H9 (cell line): Measurements from ENCODE around the gene NT5C2. TPM values are rescaled to one million over a fixed set of nuclear protein-coding genes. Genes with fewer than 3 reads are reported as not detected.

Experiments
- DNase-seq: peaks from one replicate; pipeline ENCODE4 v3.0.0-alpha.2; 2017
- H2AFZ ChIP-seq: one replicate; pipeline ENCODE4 v1.6.1; 2013; ENCODE audit warnings: mild to moderate bottlenecking, low read length, control low read depth, moderate library complexity
- H2AK5ac ChIP-seq: 2 replicates; pipeline ENCODE4 v1.6.1; 2013; ENCODE audit warnings: low read length, control low read depth, mixed read lengths; ENCODE audit not compliant: insufficient read length
- H2BK120ac ChIP-seq: one replicate; pipeline ENCODE4 v1.6.1; 2013; ENCODE audit warnings: low read depth, mild to moderate bottlenecking, low read length, control low read depth, inconsistent platforms; ENCODE audit not compliant: poor library complexity, severe bottlenecking
- H2BK12ac ChIP-seq: 2 replicates; pipeline ENCODE4 v1.6.1; 2013; ENCODE audit warnings: low read length, control low read depth, mixed read lengths, low read depth; ENCODE audit not compliant: insufficient read length
- H2BK15ac ChIP-seq: 2 replicates; pipeline ENCODE4 v1.6.1; 2013; ENCODE audit warnings: low read depth, low read length, control low read depth
- H2BK20ac ChIP-seq: one replicate; pipeline ENCODE4 v1.6.1; 2013; ENCODE audit warnings: low read depth, mild to moderate bottlenecking, low read length, control low read depth, inconsistent platforms; ENCODE audit not compliant: poor library complexity, severe bottlenecking
- H2BK5ac ChIP-seq: 2 replicates; pipeline ENCODE4 v1.6.1; 2013; ENCODE audit warnings: low read length, control low read depth, mixed read lengths; ENCODE audit not compliant: insufficient read length
- H3K14ac ChIP-seq: 2 replicates; pipeline ENCODE4 v1.6.1; 2013; ENCODE audit warnings: low read length, control low read depth; ENCODE audit not compliant: insufficient read depth
- H3K18ac ChIP-seq: 2 replicates; pipeline ENCODE4 v1.6.1; 2013; ENCODE audit warnings: low read depth, mild to moderate bottlenecking, mixed read lengths, low read length, control low read depth; ENCODE audit not compliant: insufficient read length
- H3K23ac ChIP-seq: 2 replicates; pipeline ENCODE4 v1.6.1; 2013; ENCODE audit warnings: low read length, control low read depth, mixed read lengths, low read depth; ENCODE audit not compliant: insufficient read length
- H3K23me2 ChIP-seq: 2 replicates; pipeline ENCODE4 v1.6.1; 2013; ENCODE audit warnings: low read depth, mild to moderate bottlenecking, mixed read lengths, low read length, control low read depth; ENCODE audit not compliant: insufficient read length, poor library complexity, severe bottlenecking
- H3K27ac ChIP-seq: 2 replicates; pipeline ENCODE4 v1.5.1; 2013; ENCODE audit warnings: low read length, control low read depth, mixed read lengths, low read depth; ENCODE audit not compliant: insufficient read length
- H3K27me3 ChIP-seq: 2 replicates; pipeline ENCODE4 v1.6.1; 2013; ENCODE audit warnings: low read length, control low read depth, inconsistent platforms; ENCODE audit not compliant: insufficient read depth
- H3K4ac ChIP-seq: 2 replicates; pipeline ENCODE4 v1.6.1; 2013; ENCODE audit warnings: low read depth, mild to moderate bottlenecking, control low read depth, inconsistent platforms, low read length, moderate library complexity
- H3K4me1 ChIP-seq: 2 replicates; pipeline ENCODE4 v1.6.1; 2013; ENCODE audit warnings: low read length, control low read depth, inconsistent platforms; ENCODE audit not compliant: insufficient read depth
- H3K4me2 ChIP-seq: 2 replicates; pipeline ENCODE4 v1.6.1; 2013; ENCODE audit warnings: low read length, control low read depth, mixed read lengths; ENCODE audit not compliant: insufficient read length, insufficient read depth
- H3K56ac ChIP-seq: 2 replicates; pipeline ENCODE4 v1.6.1; 2013; ENCODE audit warnings: low read depth, mild to moderate bottlenecking, mixed read lengths, low read length, control low read depth; ENCODE audit not compliant: insufficient read length
- H3K79me1 ChIP-seq: 2 replicates; pipeline ENCODE4 v1.6.1; 2013; ENCODE audit warnings: low read depth, mild to moderate bottlenecking, moderate library complexity, low read length, control low read depth, inconsistent platforms; ENCODE audit not compliant: insufficient read depth, poor library complexity, severe bottlenecking
- H3K79me2 ChIP-seq: 2 replicates; pipeline ENCODE4 v1.6.1; 2013; ENCODE audit warnings: low read length, control low read depth, inconsistent platforms; ENCODE audit not compliant: insufficient read depth
- H3K9ac ChIP-seq: 2 replicates; pipeline ENCODE4 v1.6.1; 2013; ENCODE audit warnings: low read length, control low read depth, mixed read lengths; ENCODE audit not compliant: insufficient read length; ENCODE audit errors: extremely low read depth
- H3K9me3 ChIP-seq: one replicate; pipeline ENCODE4 v1.6.1; 2013; ENCODE audit warnings: low read depth, low read length, inconsistent platforms; ENCODE audit not compliant: control insufficient read depth
- H3T11ph ChIP-seq: one replicate; pipeline ENCODE4 v1.6.1; 2013; ENCODE audit warnings: mild to moderate bottlenecking, low read length, control low read depth, inconsistent platforms
- H4K20me1 ChIP-seq: one replicate; pipeline ENCODE4 v1.6.1; 2013; ENCODE audit not compliant: control insufficient read depth, insufficient read length, insufficient read depth
- H4K5ac ChIP-seq: 2 replicates; pipeline ENCODE4 v1.6.1; 2013; ENCODE audit warnings: low read depth, mild to moderate bottlenecking, mixed read lengths, low read length, control low read depth; ENCODE audit not compliant: insufficient read length
- H4K8ac ChIP-seq: replicated peaks from 2 replicates; pipeline ENCODE4 v1.6.1; 2013; ENCODE audit warnings: low read length, control low read depth, mixed read lengths, low read depth; ENCODE audit not compliant: insufficient read length
- H4K91ac ChIP-seq: 2 replicates; pipeline ENCODE4 v1.6.1; 2013; ENCODE audit warnings: low read depth, mild to moderate bottlenecking, moderate library complexity, mixed read lengths, low read length, control low read depth; ENCODE audit not compliant: insufficient read length
- H3K27ac Mint-ChIP-seq, 3 experiments: 2 replicates in 2 of 3; 3 replicates in 1 of 3; pipeline ENCODE4 v1.8.0; 2020 to 2021; ENCODE audit warnings: mixed read lengths in 3 of 3, mild to moderate bottlenecking in 1 of 3, moderate library complexity in 1 of 3
- H3K27me3 Mint-ChIP-seq: 2 replicates; pipeline ENCODE4 v1.8.0; 2021; ENCODE audit warnings: low read depth, mild to moderate bottlenecking, moderate library complexity, mixed read lengths
- H3K36me3 Mint-ChIP-seq, 3 experiments: 2 replicates in 2 of 3; 3 replicates in 1 of 3; pipeline ENCODE4 v1.8.0; 2020 to 2021; ENCODE audit warnings: low read depth in 3 of 3, mixed read lengths in 3 of 3; ENCODE audit not compliant: insufficient read depth in 1 of 3
- H3K4me1 Mint-ChIP-seq, 2 experiments: 2 replicates each; pipeline ENCODE4 v1.8.0; 2020; ENCODE audit warnings: mixed read lengths in 2 of 2
- H3K4me3 Mint-ChIP-seq, 2 experiments: 2 replicates in 1 of 2; 3 replicates in 1 of 2; pipeline ENCODE4 v1.8.0; 2020 to 2021; ENCODE audit warnings: mild to moderate bottlenecking in 2 of 2, mixed read lengths in 2 of 2, moderate library complexity in 1 of 2
- H3K9me3 Mint-ChIP-seq, 2 experiments: 2 replicates in 1 of 2; 3 replicates in 1 of 2; pipeline ENCODE4 v1.8.0; 2020; ENCODE audit warnings: mild to moderate bottlenecking in 2 of 2, mixed read lengths in 2 of 2, moderate library complexity in 1 of 2
- WGBS: extraction: QIAGEN DNeasy Blood & Tissue Kit; methylation state at CpG from one replicate; pipeline ENCODE4 v1.1.7; 2013; ENCODE audit warnings: missing lambda C conversion rate, low lambda C conversion rate, mixed read lengths; ENCODE audit not compliant: insufficient read length; ENCODE audit errors: extremely low coverage; 5-methylcytosine and 5-hydroxymethylcytosine counted together
- total RNA-seq: library from RNA; stranded (reverse); gene quantifications from 2 replicates; pipeline ENCODE4 v1.2.1, GENCODE V29; 2021
- TF ChIP-seq, protein P1 (sequence below): fragments of 200-600 bp; sonication (generic); conservative IDR thresholded peaks from 3 replicates; pipeline ENCODE4 v1.8.0; 2021; ENCODE audit warnings: antibody characterized with exemption, mild to moderate bottlenecking

The NT5C2 gene
- total RNA-seq, 1 experiment from 2014 or later, result 69.6 TPM

DNA sequence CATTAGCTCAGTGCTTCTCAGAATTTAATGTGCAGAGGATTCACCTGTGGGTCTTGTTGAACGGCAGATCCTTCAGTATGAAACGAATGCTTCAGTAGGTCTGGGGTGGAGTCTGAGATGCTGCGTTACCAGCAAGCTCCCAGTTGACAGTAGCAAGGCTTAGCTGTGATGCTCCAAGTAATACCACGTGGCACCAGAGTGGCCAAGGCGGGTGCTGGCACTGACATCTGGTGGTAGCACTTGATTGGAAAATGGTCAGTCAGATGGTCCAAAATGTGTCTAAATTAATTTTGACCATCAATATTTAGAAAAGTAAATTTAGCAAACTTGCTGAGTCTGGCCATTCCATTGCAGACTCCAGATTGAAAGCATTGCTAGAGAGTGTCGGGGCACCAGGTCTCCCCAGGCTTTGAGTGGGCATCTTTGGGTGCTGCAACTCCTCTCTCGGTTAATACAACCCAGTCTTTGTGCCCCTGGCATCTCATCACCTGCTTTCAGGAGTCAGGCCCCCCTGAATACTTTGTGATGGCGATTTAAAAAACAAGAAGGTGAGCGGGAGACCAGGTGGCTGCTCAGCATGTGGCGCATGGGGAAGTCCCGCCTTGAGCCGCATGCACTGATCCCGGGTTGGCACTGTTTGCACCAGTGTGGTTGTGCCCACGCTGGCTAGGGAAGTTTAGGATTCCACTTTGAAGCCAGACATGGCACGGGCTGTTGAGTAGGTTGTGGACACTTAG lies 130.1 kb downstream of the NT5C2 start:
- no peaks in the 10 kb centered on the region for H3K79me2 ChIP-seq
- H3K79me1 ChIP-seq, result no peaks in the 10 kb centered on the region
- WGBS, result no CpG with 5 or more reads among the region's 15 CpGs
- TF ChIP-seq, protein P1, sequence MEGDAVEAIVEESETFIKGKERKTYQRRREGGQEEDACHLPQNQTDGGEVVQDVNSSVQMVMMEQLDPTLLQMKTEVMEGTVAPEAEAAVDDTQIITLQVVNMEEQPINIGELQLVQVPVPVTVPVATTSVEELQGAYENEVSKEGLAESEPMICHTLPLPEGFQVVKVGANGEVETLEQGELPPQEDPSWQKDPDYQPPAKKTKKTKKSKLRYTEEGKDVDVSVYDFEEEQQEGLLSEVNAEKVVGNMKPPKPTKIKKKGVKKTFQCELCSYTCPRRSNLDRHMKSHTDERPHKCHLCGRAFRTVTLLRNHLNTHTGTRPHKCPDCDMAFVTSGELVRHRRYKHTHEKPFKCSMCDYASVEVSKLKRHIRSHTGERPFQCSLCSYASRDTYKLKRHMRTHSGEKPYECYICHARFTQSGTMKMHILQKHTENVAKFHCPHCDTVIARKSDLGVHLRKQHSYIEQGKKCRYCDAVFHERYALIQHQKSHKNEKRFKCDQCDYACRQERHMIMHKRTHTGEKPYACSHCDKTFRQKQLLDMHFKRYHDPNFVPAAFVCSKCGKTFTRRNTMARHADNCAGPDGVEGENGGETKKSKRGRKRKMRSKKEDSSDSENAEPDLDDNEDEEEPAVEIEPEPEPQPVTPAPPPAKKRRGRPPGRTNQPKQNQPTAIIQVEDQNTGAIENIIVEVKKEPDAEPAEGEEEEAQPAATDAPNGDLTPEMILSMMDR, result peak; percentile 40; the same call in 2 of the 3 replicates
- peaks cover 9% of the 10 kb centered on the region in 2 experiments for H3K4me1 Mint-ChIP-seq
- H3K4ac ChIP-seq, result no peak overlapping the region
- H3K27ac ChIP-seq, result no peak overlapping the region
- H3K9me3 Mint-ChIP-seq, result no peaks in the 10 kb centered on the region
- H2BK120ac ChIP-seq, result no peak overlapping the region
- no peak overlapping the region for H3K18ac ChIP-seq
- no peak for DNase-seq
- no peak overlapping the region for H4K5ac ChIP-seq
- no peak overlapping the region for H3K14ac ChIP-seq
- H4K20me1 ChIP-seq, result no peaks in the 10 kb centered on the region
- H3K23ac ChIP-seq, result no peak overlapping the region
- H3K56ac ChIP-seq, result no peak overlapping the region
- no peaks in the 10 kb centered on the region for H3K27me3 ChIP-seq
- H2BK15ac ChIP-seq, result no peak overlapping the region
- H4K91ac ChIP-seq, result no peak overlapping the region
- no peak overlapping the region for H3K9ac ChIP-seq
- H2AK5ac ChIP-seq, result no peak overlapping the region
- H2BK20ac ChIP-seq, result no peak overlapping the region
- H2BK5ac ChIP-seq, result no peak overlapping the region
- H3K4me1 ChIP-seq, result no peaks in the 10 kb centered on the region
- H3T11ph ChIP-seq, result no peak overlapping the region
- no peaks in the 10 kb centered on the region for H3K9me3 ChIP-seq
- H3K4me2 ChIP-seq, result no peak overlapping the region
- H2BK12ac ChIP-seq, result no peak overlapping the region
- no peaks in the 10 kb centered on the region for H3K27me3 Mint-ChIP-seq
- peak overlapping the region in 2 of 3 experiments; percentile 51 to 89; a peak in 2 of 7 replicates for H3K27ac Mint-ChIP-seq
- H3K4me3 Mint-ChIP-seq, result no peak overlapping the region
- no peaks in the 10 kb centered on the region; a peak in 1 of 7 replicates for H3K36me3 Mint-ChIP-seq
- no peak overlapping the region for H4K8ac ChIP-seq
- no peak overlapping the region for H2AFZ ChIP-seq
- no peaks in the 10 kb centered on the region for H3K23me2 ChIP-seq
